Breast epithelium (tissue), 4 donors: ENCODE data around the gene SBNO1. TPM values are rescaled to one million over a fixed set of nuclear protein-coding genes. Genes with fewer than 3 reads are reported as not detected.

Source experiments
- DNase-seq, 2 donors: peaks; one replicate each; pipeline ENCODE4 v3.0.0-alpha.2; 2019; ENCODE audit warnings: low spot score in 2 of 2
- H3K27ac ChIP-seq, 2 donors: fragments of 200-600 bp; sonication (generic) in 1 of 2; one replicate each; pipeline ENCODE4 v1.5.1; 2016 to 2019; ENCODE audit warnings: mild to moderate bottlenecking in 1 of 2
- H3K27me3 ChIP-seq, 2 donors: fragments of 200-600 bp; sonication (generic) in 1 of 2; one replicate each; pipeline versions ENCODE4 v1.5.1 to v1.6.0; 2017 to 2019; ENCODE audit warnings: control low read depth in 1 of 2, mild to moderate bottlenecking in 1 of 2
- H3K36me3 ChIP-seq: fragments of 200-600 bp; one replicate; pipeline ENCODE4 v1.5.1; 2019
- H3K4me1 ChIP-seq, 2 donors: fragments of 200-600 bp; sonication (generic); one replicate each; pipeline ENCODE4 v1.5.1; 2016 to 2019; ENCODE audit warnings: control low read depth in 1 of 2
- H3K4me3 ChIP-seq, 3 donors: fragments of 200-600 bp; sonication (generic); 1 replicate in 2 of 3; 2 replicates in 1 of 3; pipeline ENCODE4 v1.5.1; 2016 to 2019; ENCODE audit warnings: mild to moderate bottlenecking in 3 of 3, moderate library complexity in 2 of 3
- H3K9me3 ChIP-seq, 2 donors: fragments of 200-600 bp; sonication (generic) in 1 of 2; one replicate each; pipeline ENCODE4 v1.5.1; 2016 to 2019; ENCODE audit warnings: control low read depth in 1 of 2
- POLR2A ChIP-seq: fragments of 450-650 bp; IDR thresholded peaks from one replicate; pipeline ENCODE4 v1.6.1; 2016; ENCODE audit warnings: antibody characterized with exemption, mild to moderate bottlenecking, moderate library complexity
- POLR2AphosphoS5 ChIP-seq, 3 donors: sonication (generic); formaldehyde crosslinking; IDR thresholded peaks; one replicate each; pipeline ENCODE4 v1.6.1; 2017; ENCODE audit warnings: antibody characterized with exemption in 3 of 3
- intact Hi-C: fragments of 100-400 bp; cut with DNase I; formaldehyde crosslinking; loops from one replicate; pipeline ENCODE4 v1.15.1; 2023; ENCODE audit warnings: low total_unique reads
- total RNA-seq, 3 donors: library from RNA; depleted of rRNA; stranded (reverse); fragments of >200 nt; gene quantifications; one replicate each; pipeline ENCODE4 v1.1.0, GENCODE V29; 2016
- TF ChIP-seq, protein P1 (sequence below), 3 donors: fragments of 450-650 bp; IDR thresholded peaks; one replicate each; pipeline ENCODE4 v1.5.1; 2016 to 2017; ENCODE audit warnings: antibody characterized with exemption in 3 of 3, mild to moderate bottlenecking in 3 of 3, moderate library complexity in 3 of 3

SBNO1 gene
- total RNA-seq, 3 donors from 2014 or later: 20.3 to 31.0 (median 22.9) TPM

DNA sequence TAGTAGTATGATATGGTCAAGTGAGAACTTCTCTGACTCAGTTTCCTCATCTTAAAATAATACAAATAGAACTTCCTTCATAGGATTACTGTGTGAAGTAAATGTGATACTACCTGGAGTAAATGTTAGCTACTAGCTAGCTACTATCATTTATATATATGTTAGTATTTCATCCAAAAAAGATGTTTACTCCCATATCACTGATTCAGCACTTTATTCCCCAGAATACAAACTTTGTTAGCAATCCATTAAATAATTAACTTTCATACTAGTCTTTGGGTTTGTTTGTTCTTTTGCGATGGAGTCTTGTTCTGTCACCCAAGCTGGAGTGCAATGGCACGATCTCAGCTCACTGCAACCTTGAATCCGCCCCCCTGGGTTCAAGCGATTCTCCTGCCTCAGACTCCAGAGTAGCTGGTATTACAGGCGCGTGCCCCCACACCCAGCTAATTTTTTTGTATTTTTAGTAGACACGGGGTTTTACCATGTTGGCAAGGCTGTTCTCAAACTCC is 8.4 kb downstream of the SBNO1 start:
- Histone ChIP-seq H3K36me3 (no peaks in the 10 kb centered on the region), H3K9me3 (no peaks in the 10 kb centered on the region), H3K27me3 (no peaks in the 10 kb centered on the region), H3K4me1 (no peaks in the 10 kb centered on the region), H3K27ac (no peak overlapping the region), H3K4me3 (no peak overlapping the region)
- intact Hi-C loops: no loop called here
- no peak for DNase-seq
- TF ChIP-seq, protein P1, sequence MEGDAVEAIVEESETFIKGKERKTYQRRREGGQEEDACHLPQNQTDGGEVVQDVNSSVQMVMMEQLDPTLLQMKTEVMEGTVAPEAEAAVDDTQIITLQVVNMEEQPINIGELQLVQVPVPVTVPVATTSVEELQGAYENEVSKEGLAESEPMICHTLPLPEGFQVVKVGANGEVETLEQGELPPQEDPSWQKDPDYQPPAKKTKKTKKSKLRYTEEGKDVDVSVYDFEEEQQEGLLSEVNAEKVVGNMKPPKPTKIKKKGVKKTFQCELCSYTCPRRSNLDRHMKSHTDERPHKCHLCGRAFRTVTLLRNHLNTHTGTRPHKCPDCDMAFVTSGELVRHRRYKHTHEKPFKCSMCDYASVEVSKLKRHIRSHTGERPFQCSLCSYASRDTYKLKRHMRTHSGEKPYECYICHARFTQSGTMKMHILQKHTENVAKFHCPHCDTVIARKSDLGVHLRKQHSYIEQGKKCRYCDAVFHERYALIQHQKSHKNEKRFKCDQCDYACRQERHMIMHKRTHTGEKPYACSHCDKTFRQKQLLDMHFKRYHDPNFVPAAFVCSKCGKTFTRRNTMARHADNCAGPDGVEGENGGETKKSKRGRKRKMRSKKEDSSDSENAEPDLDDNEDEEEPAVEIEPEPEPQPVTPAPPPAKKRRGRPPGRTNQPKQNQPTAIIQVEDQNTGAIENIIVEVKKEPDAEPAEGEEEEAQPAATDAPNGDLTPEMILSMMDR (IDR thresholded peaks at IDR 0.05): no peak
- TF ChIP-seq POLR2AphosphoS5 (IDR thresholded peaks at IDR 0.05) (no peak), POLR2A (no peak)

DNA sequence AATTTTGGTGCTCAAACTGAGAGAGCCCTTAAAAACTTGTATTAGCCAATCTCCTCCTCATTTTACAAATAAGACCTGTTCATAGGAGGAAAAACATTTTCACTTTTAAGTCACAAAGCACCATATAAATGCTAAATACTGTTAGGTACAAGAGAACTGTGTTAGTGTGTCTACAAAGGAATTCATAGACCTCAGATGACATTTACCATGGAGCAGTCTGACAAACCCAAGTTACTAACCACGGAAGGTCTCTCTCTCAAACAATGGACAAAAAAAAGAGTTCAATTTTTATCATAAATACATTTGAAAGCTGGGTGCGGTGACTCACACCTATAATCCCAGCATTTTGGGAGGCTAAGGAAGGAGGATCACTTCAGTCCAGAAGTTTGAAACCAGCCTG is 10.0 kb downstream of the SBNO1 start:
- Histone ChIP-seq H3K27me3 (no peaks in the 10 kb centered on the region), H3K27ac (no peak overlapping the region), H3K9me3 (no peaks in the 10 kb centered on the region), H3K4me3 (no peak overlapping the region), H3K36me3 (no peaks in the 10 kb centered on the region), H3K4me1 (no peaks in the 10 kb centered on the region)
- intact Hi-C loops: no loop called here
- TF ChIP-seq, protein P1 (IDR thresholded peaks at IDR 0.05): no peak
- no peak for TF ChIP-seq POLR2A
- TF ChIP-seq POLR2AphosphoS5 (IDR thresholded peaks at IDR 0.05): no peak
- DNase-seq: no peak

DNA sequence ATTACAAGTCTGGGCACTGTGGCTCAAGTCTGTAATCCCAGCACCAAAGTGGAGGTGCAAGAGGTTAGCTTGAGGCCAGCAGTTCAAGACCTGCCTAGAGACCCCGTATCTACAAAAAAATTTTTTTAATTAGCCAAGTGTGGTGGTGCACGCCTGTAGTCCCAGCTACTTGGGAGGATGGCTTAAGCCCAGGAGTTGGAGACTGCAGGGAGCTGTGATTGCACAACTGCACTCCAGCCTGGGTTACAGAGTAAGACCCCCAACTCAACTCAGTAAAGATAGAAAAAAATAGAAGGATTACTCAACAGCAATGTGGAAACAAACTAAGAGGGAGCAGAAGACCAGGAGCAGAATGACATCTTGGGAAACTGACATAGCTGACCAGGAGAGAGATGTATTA is 13.3 kb downstream of the SBNO1 start:
- DNase-seq: no peak
- no peak for TF ChIP-seq POLR2AphosphoS5 (IDR thresholded peaks at IDR 0.05)
- TF ChIP-seq, protein P1 (IDR thresholded peaks at IDR 0.05): no peak
- TF ChIP-seq POLR2A: no peak
- Histone ChIP-seq H3K36me3 (no peaks in the 10 kb centered on the region), H3K27me3 (no peaks in the 10 kb centered on the region), H3K27ac (no peak overlapping the region), H3K9me3 (no peaks in the 10 kb centered on the region), H3K4me1 (no peaks in the 10 kb centered on the region), H3K4me3 (no peak overlapping the region)
- intact Hi-C loops: no loop called here

DNA sequence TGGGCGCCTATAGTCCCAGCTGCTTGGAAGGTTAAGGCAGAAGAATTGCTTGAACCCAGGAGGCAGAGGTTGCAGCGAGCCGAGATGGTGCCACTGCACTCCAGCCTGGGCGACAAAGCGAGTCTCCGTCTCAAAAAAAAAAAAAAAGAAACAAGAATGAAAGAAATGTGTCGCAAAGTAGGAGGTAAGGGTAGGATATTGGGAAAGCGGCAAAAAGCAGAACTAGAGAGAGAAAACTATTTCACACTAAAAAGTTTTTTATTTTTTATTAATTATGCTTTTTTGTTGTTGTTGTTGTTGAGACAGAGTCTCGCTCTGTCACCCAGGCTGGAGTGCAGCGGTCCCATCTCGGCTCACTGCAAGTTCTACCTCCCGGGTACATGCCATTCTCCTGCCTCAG is 17.7 kb downstream of the SBNO1 start:
- DNase-seq: no peak
- Histone ChIP-seq H3K36me3 (no peaks in the 10 kb centered on the region), H3K4me3 (no peak overlapping the region), H3K4me1 (no peaks in the 10 kb centered on the region), H3K27ac (no peak overlapping the region), H3K27me3 (no peaks in the 10 kb centered on the region), H3K9me3 (no peaks in the 10 kb centered on the region)
- TF ChIP-seq POLR2A: no peak
- TF ChIP-seq, protein P1 (IDR thresholded peaks at IDR 0.05): no peak
- TF ChIP-seq POLR2AphosphoS5 (IDR thresholded peaks at IDR 0.05): no peak
- intact Hi-C loops: no loop called here

DNA sequence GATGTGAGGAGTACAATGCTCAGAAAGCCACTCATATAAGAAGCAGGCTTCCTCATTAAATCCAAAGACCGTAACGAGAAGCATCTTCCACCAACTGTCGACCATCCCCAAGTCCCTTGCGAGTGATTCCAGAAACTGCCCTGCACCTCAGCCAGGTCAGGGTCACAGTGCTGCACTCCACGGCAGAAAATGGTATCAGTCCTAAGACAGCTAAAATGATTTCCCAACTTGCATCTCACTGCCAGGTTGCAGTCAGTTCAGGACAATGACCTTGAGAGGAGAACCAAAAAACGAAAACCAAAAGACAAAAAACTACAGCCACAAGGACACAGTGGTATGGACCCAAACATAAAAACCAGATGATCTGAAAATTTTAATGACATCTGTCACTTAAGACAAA is 20.6 kb downstream of the SBNO1 start:
- H3K9me3 ChIP-seq: no peaks in the 10 kb centered on the region
- intact Hi-C loops: no loop called here
- H3K4me3 ChIP-seq: no peak overlapping the region
- TF ChIP-seq, protein P1 (IDR thresholded peaks at IDR 0.05): no peak
- TF ChIP-seq POLR2A (no peak), POLR2AphosphoS5 (IDR thresholded peaks at IDR 0.05) (no peak)
- H3K27ac ChIP-seq: no peak overlapping the region
- DNase-seq: no peak
- H3K36me3 ChIP-seq: no peaks in the 10 kb centered on the region
- no peaks in the 10 kb centered on the region for H3K4me1 ChIP-seq
- H3K27me3 ChIP-seq: no peaks in the 10 kb centered on the region
